HG03460 (cell line): ENCODE measurements around the gene ISCU.
"Not testable (repeated sequence)": the region's sequence is repeated elsewhere in the genome, so short reads cannot be mapped to it uniquely, and the experiment has no call there.

Experiments used
- ATAC-seq: cut with Tn5 transposase; IDR thresholded peaks from one replicate; pipeline ENCODE4 v1.9.1; 2021; ENCODE audit not compliant: unreplicated experiment

Gene ISCU

DNA sequence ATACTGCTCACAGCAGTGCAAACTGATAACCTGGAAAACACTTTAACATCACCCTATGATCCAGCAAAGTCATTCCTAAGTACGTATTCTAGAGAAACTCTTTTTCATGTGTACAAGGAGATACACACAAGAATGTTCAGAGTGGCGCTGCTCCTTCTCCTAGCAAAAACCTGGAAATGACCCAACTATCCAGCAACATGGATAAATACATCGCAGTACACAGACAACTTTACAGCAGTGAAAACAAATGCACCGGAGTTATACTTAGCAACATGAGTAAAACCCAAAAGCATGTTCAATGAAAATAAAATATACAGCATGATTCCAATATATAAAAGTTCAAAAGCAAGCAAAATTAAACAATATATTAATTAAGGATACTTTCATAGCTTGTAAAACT, 20.1 kb upstream of the ISCU start:
- ATAC-seq: no peak

DNA sequence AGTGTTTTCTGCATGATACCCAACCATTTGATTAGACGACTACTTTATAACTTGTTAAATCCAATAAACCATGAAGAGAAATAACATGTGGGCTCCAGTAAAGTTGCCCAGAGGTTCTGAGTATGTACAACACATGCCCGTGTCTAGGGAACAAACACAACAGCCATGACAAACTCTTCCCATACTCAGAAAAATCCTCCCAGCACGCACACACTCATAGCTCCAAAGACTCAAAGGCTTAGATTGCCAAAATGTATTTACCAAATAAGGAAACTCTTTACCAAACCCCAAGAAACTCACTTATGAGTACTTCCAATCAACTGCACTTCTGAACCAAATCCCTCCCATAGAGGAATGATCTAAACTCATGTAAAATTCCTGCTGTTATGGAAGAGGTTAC, 18.7 kb upstream of the ISCU start:
- ATAC-seq: no peak

DNA sequence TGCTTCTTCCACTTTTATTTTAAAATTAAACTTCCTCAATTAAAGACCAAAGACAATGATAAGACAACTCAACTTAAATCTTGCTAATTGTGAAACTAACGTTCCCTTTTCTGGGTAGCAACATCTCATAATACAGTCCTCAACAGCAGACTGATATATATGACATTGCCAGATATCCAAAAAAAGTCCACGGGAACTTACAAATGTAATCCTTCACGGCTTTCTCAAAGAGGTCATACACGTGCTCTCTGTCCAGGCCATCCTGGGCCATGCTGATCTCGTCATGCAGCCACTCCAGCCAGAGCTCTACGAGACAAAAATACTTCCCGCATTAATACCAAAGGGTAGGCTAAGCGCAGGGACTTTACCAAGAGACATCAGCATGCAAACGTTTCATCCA, 14.7 kb upstream of the ISCU start:
- ATAC-seq: no peak

DNA sequence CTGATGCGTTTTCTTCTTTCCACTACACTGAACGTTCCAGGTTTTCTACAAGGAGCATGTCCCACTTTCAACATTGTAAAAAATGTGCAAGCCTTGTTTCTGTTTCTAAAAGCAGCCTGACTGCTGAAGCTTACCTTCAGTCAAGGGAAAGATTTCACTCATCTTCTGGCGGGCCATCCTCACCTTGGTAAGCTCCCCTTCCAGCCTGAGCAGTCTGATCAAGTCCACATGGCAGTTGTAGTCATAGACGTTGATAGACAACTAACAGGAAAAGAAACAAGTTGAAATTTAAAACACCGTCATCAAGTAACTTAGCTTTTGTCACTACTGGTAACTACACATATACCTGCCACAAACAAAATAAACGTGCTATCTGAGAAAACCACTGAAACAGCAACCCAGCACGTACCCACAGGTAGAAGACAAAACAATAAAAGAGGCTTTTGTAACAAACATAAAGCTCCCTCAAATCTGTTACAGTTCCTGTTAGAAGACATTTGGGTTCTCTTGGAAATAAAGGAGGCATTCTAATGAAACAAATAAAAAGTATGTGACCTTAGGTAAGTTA, 13.4 kb upstream of the ISCU start:
- no peak for ATAC-seq

DNA sequence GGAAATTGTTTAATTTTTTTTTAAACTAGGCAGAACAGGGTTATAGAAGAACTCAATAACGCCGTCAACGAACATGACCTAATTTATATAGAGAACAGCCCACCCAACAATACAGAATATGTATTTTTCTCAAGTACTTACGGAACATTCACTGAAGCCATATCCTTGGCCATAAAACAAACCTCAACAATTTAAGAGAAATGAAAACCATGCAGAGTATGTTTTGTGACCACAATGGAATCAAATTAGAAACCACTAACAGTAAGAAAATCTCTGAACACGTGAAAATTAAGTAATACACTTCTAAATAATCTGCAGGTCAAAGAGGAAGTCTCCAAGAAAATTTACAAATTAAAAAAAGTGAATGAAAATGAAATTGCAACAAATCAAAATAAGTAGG, 10.9 kb upstream of the ISCU start:
- ATAC-seq: no peak

DNA sequence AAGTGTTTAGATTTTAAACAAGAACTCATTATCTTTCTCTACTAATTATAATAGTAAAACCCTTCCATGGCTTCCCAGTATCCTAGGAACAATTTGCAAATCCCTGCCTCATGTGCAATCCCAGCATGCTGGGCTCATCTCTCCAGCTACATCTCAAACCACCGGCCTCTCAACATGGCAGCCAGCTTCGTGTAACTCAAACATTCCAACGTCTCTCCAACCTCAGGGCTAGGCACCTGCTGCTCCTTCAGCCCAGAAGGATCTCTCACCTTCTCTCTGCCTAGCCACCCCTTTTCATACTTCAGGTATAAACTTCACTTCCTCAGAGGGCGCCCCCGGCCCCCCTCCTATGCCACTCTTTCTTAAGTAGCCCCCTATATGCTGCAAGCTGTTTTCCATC, 8.6 kb upstream of the ISCU start:
- ATAC-seq: no peak

DNA sequence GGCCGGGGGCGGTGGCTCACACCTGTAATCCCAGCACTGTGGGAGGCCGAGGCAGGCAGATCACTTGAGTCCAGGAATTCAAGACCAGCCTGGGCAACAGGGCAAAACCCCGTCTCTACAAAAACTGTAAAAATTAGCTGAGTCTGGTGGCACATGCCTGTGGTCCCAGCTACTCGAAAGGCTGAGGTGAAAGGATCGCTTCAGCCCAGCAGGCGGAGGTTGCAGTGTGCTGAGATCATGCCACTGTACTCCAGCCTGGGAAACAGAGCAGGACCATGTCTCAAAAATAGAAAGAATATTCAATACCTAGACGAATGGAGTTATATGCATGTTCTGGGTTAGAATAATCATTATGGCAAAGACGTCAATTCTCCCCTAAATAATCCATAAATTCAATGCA, 7.0 kb upstream of the ISCU start:
- not testable (repeated sequence) for ATAC-seq

DNA sequence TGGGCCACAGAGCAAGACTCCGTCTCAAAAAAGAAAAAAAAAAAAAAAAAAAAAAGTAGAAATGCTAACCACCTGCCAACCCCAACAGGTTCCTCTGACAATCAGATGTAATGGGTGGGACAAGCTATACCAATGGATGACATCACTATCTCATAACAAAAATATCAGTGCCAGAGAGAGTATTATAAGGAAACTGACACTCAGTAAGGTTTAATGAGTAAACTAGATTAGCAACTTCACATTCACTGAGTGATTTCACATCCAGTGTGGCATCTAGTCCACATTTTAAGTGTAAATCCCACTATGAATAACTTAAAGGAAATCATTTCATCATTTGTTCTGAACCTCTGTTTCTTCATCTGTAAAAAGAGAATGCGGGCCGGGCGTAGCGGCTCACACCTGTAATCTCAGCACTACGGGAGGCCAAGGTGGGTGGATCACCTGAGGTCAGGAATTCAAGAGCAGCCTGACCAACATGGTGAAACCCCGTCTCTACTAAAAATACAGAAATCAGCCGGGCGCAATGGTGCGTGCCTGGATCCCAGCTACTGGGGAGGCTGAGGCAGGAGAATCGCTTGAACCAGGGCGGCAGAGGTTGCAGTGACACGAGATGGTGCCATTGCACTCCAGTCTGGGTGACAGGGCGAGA, 3.3 kb upstream of the ISCU start:
- no peak for ATAC-seq

DNA sequence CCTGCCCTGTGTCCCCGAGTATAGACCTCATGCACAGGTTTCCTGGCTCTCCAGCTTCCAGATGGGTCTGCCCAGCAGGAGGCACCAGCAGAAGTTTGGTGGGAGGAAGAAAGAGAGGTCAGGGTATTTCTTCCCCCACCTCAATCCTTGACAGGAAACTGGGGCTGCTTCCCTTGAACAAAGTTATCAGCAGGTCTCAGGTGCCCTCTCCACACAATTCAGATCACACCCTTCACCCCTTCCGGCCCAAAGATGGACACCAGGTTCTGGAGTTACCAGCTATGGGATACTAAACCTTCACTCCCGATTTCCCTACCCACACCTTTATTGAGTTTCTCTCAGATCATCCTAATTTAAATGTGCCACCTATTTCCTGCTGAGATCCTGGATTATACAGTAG, 2.6 kb upstream of the ISCU start:
- ATAC-seq: no peak

DNA sequence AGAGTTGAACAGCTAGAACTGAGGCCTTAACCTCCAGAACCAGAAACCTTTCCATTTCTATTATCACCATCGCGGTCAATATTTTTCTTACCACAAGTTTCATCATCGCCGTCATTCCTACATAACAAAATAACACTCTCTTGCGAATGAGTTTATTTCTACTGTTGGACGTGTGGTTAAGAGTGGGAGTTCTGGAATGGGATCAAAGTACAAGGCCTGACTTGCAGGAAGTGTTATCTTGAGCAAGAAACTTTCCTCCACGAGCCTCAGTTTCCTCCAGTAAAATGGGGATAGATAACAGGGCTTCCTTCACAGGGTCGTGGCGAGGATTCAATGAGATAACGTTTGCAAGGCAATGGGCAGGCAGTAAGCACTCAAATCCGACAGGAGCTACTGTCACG, 2.1 kb upstream of the ISCU start:
- ATAC-seq: no peak

DNA sequence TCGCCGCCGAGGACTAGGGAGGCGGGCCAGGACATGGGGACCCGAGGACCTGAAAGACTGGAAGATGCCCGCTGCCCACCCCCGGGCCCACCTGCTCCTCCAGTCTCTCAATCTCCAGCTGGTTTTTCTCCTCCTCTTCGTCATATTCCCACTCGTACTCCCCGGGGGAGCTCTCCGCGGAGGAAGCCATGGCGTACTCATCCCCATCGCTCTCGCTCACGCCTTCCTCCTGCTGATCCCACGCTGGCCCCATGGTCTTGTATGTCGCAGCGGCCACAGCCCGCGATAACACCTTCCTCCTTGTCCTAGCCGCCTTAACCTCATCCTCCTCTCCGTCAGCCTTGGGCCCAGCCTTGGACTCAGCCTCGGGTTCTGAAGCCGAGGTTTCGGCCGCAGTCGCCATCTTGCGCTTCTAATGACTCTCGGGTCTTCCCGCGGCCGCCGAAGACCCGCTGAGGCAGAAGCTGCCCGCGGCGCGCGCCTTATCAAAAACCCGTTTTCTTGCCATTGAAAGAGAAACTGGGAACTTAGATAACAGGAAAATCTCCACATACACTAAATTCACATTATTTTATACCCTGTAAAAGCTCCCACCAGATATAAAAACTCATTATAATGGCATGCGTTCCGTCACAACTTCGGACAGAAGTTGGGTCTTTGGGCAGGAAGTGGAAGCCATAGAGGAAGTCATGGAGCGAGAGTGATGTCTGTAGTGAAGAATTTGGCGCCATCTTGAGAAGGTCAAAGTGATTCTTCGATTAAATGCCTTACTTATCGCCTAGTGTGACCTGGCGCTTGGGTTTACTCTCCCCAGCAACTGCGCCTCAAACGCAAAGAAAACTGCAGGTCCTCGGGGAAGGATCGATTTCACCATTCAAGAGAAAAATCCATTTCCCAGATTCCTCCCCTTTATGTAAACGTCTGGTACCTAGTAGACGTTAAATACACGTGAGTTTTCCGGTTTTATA, 1.4 kb upstream of the ISCU start, which contains the start of gene SART3:
Gene SART3 (minus strand): TSS at position 422 of the 968 bp plus-strand sequence. CDS start 19 bp downstream, at position 403.
- peak; percentile 39 for ATAC-seq

DNA sequence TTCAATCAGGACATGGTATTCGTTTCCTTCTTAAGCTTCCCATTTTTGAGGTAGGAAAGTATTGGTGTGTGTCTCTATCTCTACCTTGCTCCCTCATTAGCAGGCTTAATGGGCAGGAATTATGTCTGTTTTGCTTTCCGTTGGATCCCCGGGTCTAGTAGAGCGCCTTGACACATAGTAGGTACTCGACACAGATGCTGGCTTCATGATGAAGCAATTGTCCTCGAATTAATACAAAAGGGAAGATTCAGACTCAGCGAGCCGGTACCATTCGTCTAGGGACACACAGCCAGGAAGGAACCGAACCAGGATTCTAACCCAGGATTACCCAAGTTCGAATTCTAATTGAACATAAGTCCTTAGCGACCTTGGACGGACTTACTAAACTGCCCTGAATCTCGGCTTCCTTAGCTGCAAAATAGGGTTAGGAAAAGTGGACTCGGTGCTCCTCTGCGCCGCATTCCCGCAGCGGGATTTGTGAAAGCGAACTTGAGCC, 496 bp upstream of the ISCU start:
- no peak for ATAC-seq

DNA sequence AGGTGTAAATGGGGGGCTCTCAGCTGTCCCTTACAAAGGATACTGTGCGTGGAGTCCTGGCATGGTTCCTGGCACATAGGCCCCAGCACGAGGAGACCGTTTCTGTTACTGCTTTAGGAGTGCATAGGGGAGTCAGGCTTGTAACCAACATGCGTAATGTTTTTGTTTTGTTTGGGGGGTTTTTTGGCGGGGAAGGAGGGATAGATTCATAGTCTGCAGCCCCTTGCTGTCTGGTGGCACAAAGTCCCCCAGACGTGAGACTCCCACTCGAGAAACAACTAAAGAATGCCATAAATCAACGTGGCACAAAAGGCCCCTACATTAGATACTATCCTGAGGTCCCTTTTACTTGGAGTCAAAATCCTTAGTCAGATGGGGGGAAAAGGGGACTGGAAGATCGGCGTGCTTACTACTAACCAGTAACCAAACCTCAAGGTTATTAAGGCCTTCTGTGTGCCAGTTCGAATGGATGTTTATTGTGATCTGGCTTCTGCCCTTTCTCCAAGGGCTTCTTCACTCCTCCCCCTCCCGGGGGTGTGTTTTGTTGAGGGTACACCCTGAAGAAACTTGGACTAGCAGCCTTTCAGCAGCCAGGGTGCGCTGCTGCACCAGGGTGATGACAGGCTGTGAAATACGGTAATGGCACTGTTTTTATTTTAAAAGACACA, 874 bp downstream of the ISCU start:
- ATAC-seq: peak; percentile 34

DNA sequence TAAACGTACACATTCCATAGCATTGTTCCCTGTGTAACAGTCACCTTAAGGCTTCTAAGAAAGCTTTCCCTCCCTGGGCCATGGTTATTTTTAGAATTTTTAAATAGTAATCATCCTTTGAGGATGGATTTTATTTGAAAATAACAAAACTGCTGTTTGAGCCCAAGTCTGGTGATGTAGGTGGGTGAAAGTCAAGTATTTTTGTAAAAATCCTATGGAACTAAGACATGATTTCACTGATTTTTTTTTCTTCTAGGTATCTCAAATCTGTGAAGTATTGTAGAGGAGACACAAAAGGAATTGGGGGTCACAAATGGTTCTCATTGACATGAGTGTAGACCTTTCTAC, 1.4 kb downstream of the ISCU start:
- no peak for ATAC-seq

DNA sequence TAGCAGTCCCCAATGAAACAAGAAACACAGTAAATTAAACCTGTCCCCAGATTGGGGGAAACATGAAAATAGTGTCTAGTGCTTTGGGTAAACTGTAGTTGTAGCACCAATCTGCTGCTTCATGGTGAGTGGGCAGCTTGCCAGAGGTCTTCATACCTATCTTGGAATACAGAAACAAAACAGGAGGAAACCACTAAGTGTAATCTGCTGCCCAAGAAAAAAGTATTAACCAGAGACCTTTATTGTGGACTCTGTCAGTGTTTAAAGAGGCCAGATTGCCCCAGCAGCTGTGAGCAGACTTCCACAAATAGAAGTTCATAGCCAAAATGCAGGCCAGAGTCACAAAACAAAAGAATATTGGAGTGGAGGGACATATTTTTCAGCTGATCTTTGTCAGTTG, 2.3 kb downstream of the ISCU start:
- ATAC-seq: no peak

DNA sequence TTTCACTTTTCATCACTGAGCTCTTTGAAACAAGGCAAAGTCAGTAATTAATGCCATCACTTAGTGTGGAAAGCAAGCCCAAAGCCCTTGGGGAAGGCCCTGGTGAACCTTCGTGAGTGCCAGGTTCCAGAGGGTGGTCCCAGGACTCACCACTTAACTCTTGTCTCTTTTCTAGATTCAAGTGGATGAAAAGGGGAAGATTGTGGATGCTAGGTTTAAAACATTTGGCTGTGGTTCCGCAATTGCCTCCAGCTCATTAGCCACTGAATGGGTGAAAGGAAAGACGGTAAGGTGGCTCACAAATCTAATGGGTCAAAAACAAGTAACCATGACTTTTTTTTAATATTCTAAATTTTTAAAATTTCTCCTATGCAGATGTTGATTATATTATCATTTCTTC, 2.8 kb downstream of the ISCU start:
- no peak for ATAC-seq

DNA sequence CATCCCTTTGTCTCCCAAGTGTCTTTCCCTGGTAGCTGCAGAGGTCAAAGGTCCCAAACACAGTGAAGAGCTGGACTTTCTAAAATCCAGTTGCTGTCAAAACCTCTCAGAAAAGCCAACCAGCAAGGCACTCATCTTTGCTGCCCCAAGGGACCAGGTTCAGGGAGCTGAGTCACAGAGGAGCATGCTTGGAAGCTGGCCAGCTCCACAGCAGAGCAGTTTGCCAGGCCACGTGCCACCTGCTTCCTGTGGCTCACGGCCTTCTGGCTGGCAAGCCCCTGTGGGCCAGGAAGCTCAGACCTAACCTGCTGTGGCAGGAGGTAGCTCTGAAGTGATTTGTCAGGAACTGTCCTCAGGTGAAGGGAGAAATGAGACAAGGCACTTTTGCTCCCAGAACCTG, 3.6 kb downstream of the ISCU start:
- no peak for ATAC-seq

DNA sequence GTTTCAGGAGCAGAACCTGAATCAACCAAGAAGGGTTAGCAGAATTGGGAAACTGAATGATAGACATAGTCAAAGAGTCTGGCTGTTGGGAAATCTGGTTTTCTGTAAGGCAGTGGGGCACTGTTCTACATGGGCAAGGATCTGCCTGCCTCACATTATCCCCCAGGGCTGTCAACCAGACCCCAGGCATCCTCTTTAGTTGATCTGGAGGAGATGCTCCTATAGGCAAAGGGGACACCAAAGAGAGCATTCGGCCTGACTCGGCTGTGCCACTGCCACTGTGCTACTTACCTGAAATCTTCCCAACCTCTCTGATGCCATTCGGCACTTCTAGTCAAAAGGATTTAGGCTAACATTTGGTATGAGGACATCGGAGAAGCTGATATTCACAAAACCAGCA, 4.1 kb downstream of the ISCU start:
- no peak for ATAC-seq

DNA sequence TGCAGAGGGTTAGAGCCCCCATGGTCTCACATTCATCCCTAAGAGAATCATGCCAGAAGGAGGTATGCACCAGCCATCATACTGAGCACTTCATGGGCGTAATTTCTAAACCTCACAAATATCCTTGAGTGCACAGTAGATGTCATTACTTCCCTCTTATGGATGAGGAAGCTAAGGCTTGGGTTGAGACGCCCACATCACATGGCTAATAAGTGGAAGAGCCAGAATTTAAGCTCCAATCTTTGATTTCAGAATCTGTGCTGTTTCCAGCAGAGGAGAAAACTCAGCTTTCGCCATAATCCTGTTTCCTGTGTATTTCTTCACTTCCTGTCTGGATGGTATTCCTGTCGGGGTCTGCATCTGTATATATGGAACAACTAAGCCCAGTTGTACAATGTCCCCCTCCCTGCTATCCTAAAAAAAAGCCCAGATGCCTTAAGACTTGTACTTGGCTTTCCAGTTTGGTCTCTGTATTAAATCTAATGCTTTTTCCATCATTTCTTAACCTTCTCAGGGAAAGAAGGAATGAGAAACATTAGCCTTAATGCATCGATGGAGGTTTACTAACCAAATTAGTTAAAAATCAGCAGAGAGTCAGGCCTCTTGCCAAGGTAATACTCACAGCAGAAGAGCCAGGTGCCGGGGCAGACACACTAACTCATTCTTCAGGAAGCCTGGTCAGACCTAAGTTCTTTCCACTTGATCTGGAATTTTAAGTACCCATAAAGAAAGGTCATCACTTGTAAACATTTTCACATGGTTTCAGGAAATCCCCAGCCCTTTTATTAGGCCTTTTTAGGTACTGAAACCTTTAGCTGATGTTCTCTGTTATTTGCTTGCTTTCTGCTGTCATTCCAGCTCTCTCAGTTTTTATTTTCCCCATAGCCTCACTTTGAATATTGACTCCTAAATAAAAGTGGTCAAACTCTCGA, 5.3 kb downstream of the ISCU start:
- ATAC-seq: no peak
